Measurements from ENCODE around the gene RASA4.
"Not testable (repeated sequence)": the region's sequence is repeated elsewhere in the genome, so short reads cannot be mapped to it uniquely, and the experiment has no call there.

Gene RASA4

DNA sequence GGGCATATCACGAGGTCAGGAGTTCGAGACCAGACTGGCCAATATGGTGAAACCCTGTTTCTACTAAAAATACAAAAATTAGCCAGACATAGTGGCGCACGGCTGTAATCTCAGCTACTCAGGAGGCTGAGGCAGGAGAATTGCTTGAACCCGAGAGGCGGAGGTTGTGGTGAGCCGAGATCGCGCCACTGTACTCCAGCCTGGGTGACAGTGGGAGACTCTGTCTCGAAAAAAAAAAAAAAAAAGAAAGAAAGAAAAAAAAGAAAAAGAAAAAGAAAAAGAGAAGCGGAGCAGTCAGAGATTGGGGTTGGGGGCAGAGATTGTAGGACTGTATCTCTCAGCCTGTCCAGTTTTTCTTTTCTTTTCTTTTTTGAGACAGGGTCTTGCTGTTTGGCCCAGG, 73.8 kb downstream of the RASA4 start:
- not testable (repeated sequence) for DNase-seq

DNA sequence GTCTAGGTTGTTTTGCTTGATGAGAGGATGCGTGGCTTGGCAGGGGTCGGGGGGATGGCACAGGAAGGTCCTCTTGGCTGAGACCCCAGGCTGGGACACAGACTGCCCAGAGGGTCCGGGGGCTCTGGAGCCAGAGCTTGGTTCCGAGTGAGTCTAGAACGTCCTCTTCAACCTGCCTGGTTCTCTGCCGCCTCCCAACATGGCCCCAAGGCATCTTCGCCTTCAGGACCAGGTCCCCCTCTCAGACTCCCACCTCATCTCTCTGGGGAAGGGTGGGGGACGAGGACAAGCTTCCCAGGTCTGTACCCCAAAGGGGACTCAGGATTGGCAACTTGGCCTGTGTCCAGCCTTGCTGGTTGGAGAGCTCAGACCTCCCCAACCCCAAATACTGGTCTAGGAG, 74.5 kb downstream of the RASA4 start:
- DNase-seq, result not testable (repeated sequence)

DNA sequence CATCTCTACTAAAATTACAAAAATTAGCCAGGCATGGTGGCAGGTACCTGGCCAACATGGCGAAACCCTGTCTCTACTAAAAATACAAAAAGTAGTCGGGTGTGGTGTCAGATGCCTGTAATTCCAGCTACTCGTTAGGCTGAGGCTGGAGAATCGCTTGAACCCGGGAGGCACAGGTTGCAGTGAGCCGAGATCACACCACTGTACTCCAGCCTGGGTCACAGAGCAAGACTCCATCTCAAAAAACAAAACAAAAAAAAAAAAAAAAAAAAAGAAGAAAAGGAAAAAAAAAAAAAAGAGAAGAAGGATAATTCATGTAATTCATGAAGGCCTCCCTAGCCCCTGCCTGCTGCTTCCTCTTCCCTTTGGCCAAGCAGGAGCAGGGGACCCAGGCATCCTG, 76.0 kb downstream of the RASA4 start:
- not testable (repeated sequence) for DNase-seq

DNA sequence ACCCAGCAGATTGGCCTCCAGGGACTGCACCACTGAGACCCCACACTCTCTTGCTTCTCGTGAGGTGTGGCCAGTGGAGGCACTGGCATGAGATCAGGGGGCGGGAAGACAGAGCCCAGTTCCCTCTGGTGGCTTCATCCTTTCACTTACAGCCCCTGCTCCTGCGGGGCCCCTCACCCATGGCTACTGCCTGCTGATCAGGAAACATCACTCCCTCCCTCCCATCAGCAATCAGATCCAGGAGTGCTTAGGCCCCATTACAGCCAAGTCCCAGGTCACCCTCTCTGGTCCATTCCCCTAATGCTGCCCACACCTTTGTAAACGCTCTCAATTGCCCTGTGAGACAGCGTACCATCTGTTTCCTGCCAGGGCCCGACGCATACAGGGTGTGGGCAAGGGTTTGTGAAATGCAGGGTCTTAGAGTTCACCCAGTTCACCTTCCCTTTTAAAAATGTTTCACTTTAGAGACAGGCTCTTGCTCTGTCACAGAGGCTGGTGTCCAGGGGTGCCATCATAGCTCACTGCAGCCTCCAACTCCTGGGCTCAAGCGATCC, 81.4 kb downstream of the RASA4 start:
- not testable (repeated sequence) for DNase-seq

DNA sequence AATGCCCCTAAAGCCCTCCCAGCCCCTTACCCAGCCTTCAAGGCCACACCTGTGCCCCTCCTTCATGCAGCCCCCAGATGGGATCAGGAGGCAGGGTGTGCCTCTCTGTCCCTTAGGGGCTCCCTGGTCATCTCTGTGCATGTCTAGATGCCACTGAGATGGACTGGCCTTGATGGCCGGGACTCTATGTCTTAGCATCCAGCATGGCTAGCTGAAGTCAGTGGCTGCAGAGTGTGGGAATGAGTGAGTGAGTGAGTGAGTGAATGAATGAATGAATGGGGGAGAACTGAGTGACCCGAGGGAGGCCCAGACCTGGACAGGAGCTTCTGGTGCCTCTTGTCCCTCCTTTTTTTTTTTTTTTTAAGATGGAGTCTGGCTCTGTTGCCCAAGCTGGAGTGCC, 84.4 kb downstream of the RASA4 start:
- not testable (repeated sequence) for DNase-seq

DNA sequence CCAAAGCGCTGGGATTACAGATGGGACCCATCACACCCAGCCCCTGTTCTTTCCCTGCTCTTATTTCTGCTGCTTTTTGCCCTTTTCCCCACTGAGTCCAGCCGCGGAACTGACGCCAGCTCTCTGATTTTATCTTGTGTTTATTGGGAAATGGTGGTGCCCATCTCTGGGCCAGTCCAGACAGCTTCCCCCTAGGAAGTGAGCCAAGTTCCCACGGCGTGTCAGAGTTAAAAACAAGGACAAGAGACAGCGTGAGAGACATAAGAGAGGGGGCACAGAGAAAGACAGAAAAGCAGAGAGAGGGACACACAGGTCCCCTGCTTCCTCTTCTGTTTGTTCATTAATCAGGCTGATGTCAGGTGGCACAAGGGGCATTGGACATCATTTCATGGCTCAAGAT, 85.0 kb downstream of the RASA4 start:
- DNase-seq, result not testable (repeated sequence)

DNA sequence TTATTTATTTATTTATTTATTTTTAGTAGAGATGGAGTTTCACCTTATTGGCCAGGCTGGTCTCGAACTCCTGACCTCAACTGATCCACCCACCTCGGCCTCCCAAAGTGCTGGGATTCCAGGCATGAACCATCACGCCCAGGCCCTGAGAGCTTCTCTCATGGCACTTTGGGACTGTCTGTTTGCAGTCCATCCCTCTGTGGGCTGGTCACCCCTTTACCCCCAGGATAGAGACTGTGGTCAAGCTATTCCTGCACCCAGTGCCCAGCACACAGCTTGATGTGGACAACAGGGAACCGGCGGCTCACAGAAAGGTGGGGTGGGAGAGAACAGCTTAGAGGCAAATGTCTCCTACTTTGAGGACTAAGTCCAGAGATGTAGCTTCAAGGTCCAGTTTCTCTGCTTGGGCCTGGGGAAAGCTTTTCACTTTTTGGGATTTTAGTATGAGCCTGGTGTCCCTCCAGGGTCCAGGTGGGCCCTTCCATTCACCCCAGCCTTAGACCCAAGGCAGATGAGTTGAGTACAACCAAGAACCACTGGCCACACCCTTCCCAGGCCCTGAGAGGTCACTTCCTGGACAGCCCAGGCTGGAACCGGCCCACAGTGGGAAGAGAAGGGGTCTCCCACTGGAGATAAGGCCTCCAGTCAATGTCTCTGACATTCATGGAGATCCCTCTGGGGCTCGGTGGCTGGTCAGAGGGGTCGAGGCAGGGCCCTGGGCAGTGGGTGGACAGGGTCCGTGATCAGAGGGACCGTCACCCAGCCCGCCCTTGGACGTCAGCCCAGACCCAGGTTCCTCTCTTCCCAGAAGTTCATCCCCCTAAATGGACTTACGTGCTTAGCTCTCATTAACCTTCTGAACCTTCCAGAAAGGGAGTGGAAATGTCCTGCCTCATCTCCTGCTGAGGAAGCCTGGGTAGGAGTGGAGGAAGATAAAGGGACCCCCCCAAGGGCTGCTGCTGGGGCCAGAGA, 88.4 kb downstream of the RASA4 start:
- not testable (repeated sequence) for DNase-seq

DNA sequence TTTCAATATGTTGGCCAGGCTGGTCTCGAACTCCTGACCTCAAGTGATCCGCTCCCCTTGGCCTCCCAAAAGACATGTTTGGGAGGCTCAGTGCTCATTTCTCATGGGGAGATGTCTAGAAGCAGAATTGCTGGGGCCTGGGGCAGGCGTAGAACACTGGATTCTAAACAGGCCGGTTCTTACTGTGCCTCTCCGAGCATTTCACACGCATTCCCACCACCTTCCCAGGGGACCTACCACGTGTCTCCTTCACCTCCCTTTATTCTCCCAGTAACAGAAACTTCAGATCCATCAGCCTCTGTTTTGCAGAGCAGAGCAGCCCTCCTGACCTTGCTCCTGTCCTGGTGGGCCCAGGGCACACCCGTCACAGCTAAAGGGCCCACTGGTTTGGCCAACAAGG, 89.4 kb downstream of the RASA4 start:
- DNase-seq, result not testable (repeated sequence)

DNA sequence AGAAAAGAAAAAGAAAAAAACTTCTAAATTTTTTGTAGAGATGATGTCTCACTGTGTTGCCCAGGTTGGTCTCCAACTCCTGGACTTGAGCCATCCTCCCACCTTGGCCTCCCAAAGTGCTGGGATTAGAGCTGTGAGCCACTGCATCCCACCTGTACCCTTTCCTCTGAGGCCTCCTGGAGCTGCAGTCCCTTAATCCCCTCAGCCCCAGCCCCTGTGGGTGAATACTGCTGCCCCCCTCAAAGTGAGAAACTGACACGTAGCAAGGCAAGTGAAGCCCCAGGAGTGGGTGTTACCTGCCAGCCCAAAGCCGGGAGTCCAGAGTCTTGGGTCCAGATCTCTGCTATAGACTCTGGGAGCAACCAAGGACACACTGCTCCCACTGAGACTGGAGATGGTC, 91.8 kb downstream of the RASA4 start:
- DNase-seq, result not testable (repeated sequence)

All from stimulated activated CD4-positive, alpha-beta T cell treated with anti-CD3 and anti-CD28 coated beads, Interleukin-4, amount 100 ng/mL, for 1 hour (primary cell).